ENCODE measurements around the gene MYO5A.
"Not testable (repeated sequence)": the region's sequence is repeated elsewhere in the genome, so short reads cannot be mapped to it uniquely, and the experiment has no call there.

The MYO5A gene

GRCh38 chr15:52288051-52288942 is 240.4 kb downstream of the MYO5A start:
- no peak for DNase-seq (ENCODE audit: low spot score)

GRCh38 chr15:52287114-52287513 is 241.6 kb downstream of the MYO5A start:
- DNase-seq (ENCODE audit: low spot score): no peak

DNA sequence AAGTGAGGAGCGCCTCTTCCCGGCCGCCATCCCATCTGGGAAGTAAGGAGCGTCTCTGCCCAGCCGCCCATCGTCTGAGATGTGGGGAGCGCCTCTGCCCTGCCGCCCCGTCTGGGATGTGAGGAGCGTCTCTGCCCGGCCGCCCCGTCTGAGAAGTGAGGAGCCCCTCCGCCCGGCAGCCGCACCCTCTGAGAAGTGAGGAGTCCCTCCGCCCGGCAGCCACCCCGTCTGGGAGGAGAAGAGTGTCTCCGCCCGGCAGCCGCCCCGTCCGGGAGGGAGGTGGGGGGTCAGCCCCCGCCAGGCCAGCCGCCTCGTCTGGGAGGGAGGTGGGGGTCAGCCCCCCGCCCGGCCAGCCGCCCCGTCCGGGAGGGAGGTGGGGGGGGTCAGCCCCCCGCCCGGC is 242.7 kb downstream of the MYO5A start:
- DNase-seq (ENCODE audit: low spot score): not testable (repeated sequence)

GRCh38 chr15:52284164-52284563 is 244.5 kb downstream of the MYO5A start:
- DNase-seq (ENCODE audit: low spot score): no peak

DNA sequence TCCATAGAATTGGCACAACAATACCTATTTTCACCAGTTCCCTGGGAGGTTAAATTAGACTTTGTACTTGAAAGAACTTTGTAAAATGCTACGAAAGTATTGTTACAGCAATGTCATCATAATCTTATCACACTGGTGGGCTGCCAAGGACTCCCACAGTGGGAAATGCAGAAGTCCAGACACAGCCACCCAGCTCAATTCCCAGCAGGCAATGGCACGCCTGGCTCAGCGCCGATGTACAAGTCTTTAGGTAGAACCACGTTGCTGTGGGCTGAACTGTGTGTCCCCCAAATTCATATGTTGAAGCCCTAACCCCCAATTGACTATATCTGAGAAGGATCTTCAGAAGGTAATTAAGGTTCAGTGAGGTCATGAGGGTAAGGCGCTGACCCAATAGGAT is 245.4 kb downstream of the MYO5A start:
- no peak for DNase-seq (ENCODE audit: low spot score)

DNA sequence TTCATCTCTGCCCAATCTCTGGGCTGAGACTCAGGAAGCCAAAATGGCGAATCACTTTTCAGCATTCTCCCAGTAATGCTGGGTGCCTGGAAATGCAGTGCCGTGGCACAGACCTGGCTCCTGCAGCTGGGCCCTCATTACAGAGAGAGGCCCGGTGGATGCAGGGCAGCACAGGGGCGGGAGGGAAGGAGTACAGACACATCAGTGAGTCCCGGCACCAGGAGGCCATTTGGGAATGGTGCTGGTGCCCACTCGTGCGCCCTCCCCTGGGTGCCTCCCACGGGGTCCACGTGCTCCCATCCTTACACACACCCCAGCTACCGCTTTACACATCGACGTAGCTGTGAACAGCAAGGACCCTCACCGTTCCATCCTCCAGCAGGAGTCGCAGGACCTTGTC is 246.3 kb downstream of the MYO5A start:
- DNase-seq (ENCODE audit: low spot score): no peak

- no peak for DNase-seq (ENCODE audit: low spot score)
These were observed 247.3 kb downstream of the MYO5A start for GRCh38 chr15:52281085-52282035.

- DNase-seq (ENCODE audit: low spot score): no peak
These were observed 248.2 kb downstream of the MYO5A start for GRCh38 chr15:52280326-52281084.

- DNase-seq (ENCODE audit: low spot score): no peak
These were observed 249.9 kb downstream of the MYO5A start for GRCh38 chr15:52278636-52279367.

DNA sequence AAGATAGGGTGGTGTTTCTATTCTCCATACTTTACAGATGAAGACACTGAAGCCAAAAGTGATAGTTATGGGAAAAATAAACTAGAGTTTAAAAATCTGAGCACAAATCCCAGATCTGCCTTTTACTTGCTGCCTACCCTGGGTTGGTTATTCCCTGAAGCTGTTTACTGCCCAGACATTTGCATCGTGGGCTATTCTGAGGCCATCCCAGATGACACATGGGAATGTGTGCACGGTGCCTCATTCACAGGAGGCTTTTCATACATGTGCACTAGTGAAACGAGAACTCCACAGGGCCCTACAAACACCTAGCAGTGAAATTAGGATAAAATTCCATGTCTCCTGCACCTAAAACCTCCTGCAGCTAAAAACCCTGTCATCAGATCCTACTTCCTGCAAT is 250.5 kb downstream of the MYO5A start:
- DNase-seq (ENCODE audit: low spot score): no peak

- no peak for DNase-seq (ENCODE audit: low spot score)
These were observed 251.1 kb downstream of the MYO5A start for GRCh38 chr15:52277575-52277974.

DNA sequence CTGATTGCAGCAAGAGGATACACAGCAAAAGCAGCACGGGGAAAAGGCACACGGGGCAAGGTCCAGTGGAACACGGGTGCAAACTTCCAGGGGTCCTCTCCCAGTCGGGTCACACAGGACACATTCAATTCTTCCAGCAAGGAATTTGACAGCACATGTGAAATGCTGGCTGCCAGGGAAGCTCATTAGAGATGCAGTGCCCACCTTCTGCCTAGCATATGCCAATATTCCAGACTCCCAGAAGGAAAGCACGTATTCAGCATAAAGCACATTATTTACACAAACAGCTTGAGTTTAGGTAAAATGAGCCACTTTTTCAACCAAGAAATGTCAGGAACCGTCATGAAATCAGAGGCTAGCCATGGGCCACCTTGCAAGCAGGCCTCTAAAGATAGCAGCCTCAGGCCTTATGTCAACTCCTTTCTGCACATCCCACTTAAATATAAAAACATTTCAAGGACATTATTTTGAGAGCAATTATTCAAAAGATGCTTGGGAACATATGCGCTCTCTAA is 252.4 kb downstream of the MYO5A start:
- no peak for DNase-seq (ENCODE audit: low spot score)

- no peak for DNase-seq (ENCODE audit: low spot score)
These were observed 265.0 kb downstream of the MYO5A start for GRCh38 chr15:52263563-52264282.

DNA sequence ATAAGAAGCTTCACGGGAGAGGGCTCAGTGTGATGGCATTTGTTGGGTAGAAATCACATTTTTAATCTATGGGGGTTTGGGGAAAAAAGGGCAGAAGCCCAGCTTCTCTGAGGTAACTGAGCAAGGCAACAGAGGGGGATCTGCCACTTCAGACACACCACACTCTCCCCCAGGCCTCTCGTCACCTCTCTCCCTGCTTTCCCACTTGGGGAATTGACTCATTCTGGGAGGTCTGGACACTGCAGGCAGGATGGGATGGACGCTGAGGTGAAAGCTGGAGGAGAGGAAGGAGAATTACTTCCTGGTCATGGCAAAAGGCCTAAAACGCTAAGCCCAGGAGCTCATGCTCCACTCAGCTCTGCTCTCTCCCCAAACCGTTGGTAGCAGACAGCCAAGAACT is 266.3 kb downstream of the MYO5A start:
- no peak for DNase-seq (ENCODE audit: low spot score)

DNA sequence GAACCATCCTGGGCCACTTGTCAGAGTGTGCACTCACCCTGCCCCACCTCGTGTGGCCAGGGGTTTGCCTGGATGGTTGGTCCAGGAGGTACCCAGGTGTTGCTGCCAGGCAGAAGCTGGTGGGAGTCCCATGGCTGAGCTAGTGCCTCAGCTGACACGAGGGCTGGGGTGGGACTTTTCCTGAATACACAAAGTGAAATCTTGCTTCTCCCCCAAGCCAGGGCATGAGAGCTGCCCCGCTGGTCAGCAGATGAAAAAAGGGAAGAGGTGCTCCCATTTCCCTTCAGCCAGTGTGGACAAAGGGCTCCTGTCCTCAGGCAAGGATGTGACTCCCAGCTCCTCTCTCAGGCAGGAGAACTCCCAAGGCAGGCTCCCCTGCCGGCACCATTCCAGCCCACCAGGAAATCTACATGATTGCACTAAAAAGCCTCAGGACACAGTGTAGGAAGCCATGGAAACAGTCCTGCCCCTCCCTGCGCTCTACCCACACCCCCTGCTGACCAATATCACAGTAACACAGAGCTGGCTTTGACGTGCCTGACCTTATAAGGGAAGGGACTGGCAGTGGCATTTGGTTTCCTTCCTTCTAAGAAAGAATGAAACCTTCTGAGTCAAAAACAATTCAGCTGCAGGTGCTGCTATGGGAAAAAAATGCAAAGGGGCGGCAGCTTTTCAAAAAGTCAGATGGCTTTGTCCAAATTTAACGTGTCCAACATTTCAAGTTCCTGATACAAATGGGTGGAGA is 267.0 kb downstream of the MYO5A start:
- no peak for DNase-seq (ENCODE audit: low spot score)

DNA sequence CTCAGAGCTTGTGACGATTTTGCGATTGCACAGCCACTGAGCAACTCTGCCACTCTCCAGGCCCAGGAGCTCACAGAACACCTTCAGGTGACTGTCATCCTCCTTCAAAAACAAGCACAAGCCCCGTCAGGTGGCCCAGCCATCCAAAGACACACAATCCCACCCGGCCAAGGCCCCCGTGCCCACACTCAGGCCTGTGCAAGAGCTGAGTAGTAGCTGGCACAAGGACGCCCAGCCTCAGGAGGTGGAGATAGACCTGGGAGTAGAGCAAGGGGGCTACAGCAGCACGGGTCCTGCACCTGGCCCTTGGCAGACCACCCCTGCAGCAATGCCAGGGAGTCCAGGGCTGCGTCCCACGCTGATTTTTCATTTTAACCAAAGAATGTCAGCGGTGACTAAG is 267.7 kb downstream of the MYO5A start:
- no peak for DNase-seq (ENCODE audit: low spot score)

DNA sequence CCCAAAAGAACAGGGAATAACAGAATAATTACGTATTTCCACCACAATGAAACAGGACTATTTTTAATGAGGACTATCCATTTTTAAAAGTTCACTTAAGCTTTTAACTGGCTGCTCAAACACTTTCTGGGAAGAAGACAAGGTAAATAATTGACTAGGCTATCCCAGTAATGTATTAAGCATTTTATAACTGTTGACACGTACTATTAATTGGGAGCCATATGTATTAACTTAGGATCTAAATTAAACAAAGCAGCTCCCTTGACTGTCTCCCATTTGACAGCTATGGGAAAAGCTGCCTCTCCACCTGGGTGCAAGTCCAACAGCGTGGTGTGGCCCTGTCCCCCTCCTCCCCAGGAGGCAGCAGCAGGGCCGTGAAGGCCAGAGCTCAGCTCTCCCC is 269.2 kb downstream of the MYO5A start:
- DNase-seq (ENCODE audit: low spot score): no peak

DNA sequence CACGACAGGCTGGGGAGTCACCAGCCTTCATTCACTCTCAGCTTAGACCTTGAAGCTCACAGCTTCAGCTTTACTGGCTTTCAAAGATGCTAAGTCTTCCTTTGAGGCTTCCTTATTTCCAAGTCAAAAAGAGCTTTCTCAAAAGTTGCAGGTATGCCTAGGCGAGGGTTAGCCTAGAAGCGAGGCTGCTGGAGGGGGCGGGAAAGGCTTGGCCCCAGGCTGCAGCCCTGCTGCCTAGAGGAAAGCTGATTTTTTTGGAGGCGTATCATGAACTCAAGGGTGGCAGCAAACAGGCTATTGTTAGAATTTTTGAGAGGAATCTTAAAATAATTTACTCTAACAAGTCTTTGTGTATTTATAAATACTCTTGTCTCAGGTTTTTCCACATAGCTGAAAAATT is 270.2 kb downstream of the MYO5A start:
- DNase-seq (ENCODE audit: low spot score): no peak

- DNase-seq (ENCODE audit: low spot score): no peak
These were observed 271.0 kb downstream of the MYO5A start for GRCh38 chr15:52257734-52258062.

Data from hematopoietic multipotent progenitor cell treated with erythropoietin and hydrocortisone succinate and interleukin-3 and kit ligand, for 17 days (in vitro differentiated cells).